Activated naive CD8-positive, alpha-beta T cell treated with anti-CD3 and anti-CD28 coated beads, Interleukin-2, amount 50 U/mL, for 24 hours (primary cell): Measurements from ENCODE around the gene MAN2A1.

Experiments used
- ATAC-seq: fragments of 150-1000 bp; cut with Tn5 transposase; one replicate; pipeline ENCODE4 v1.10.0; 2021
- DNase-seq: peaks from one replicate; pipeline ENCODE4 v3.0.0; 2021
- H3K27ac Mint-ChIP-seq: one replicate; pipeline ENCODE4 v1.8.0; 2021; ENCODE audit warnings: mild to moderate bottlenecking, mixed read lengths
- H3K27me3 Mint-ChIP-seq: one replicate; pipeline ENCODE4 v1.8.0; 2021; ENCODE audit warnings: mixed read lengths
- H3K36me3 Mint-ChIP-seq: one replicate; pipeline ENCODE4 v1.8.0; 2021; ENCODE audit warnings: low read depth, mixed read lengths
- H3K4me1 Mint-ChIP-seq: one replicate; pipeline ENCODE4 v1.8.0; 2021; ENCODE audit warnings: mixed read lengths
- H3K4me3 Mint-ChIP-seq: one replicate; pipeline ENCODE4 v1.8.0; 2021; ENCODE audit warnings: mild to moderate bottlenecking, moderate library complexity, mixed read lengths
- H3K9me3 Mint-ChIP-seq: one replicate; pipeline ENCODE4 v1.8.0; 2021; ENCODE audit warnings: mixed read lengths

MAN2A1 gene

GRCh38 chr5:109855056-109855455 is 165.3 kb downstream of the MAN2A1 start:
- H3K4me1 Mint-ChIP-seq: peaks cover 74% of the 10 kb centered on the region
- no peak overlapping the region for H3K27ac Mint-ChIP-seq
- ATAC-seq (no peak), DNase-seq (no peak)
- no peaks in the 10 kb centered on the region for H3K9me3 Mint-ChIP-seq
- H3K27me3 Mint-ChIP-seq: no peaks in the 10 kb centered on the region
- H3K4me3 Mint-ChIP-seq: no peak overlapping the region
- H3K36me3 Mint-ChIP-seq: peaks cover 66% of the 10 kb centered on the region

DNA sequence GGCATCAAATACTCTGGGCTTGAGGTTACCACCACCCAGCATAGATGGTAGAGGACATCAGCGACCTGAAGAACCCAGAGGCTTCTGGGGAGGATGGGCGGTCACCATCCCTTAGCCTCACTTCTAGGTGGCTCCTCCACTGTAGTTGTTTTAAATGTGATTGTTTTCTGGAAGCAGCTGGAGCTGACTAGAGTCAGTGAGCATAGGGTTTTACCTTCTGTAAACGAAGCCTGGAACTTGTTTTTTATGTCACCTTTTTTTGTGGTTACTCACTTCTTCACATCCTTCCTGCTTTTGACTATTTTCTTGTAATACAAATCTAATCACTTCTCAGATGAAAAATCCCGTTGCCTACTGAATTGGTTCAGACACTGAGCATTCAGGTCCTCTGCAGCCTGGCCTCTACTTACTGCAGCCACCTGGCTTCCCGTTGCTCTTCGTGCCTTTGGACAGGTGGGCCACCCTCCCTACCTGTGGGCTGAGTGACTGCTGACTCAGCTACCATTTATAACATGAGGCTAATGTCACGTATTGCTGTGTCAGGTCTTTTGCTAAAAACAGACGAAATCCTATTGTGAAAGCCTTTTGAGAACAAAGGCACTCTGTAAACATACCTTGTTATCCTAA is 167.8 kb downstream of the MAN2A1 start:
- no peak for DNase-seq
- H3K36me3 Mint-ChIP-seq: peaks cover 69% of the 10 kb centered on the region
- ATAC-seq: peak; percentile 20
- peak overlapping the region; percentile 52 for H3K27ac Mint-ChIP-seq
- H3K9me3 Mint-ChIP-seq: no peaks in the 10 kb centered on the region
- peaks cover 68% of the 10 kb centered on the region for H3K4me1 Mint-ChIP-seq
- H3K27me3 Mint-ChIP-seq: no peaks in the 10 kb centered on the region
- H3K4me3 Mint-ChIP-seq: no peak overlapping the region

GRCh38 chr5:109859537-109859936 is 169.8 kb downstream of the MAN2A1 start:
- no peak for ATAC-seq
- Mint-ChIP-seq H3K4me1 (peaks cover 66% of the 10 kb centered on the region), H3K27ac (no peak overlapping the region), H3K27me3 (no peaks in the 10 kb centered on the region), H3K36me3 (peaks cover 66% of the 10 kb centered on the region), H3K9me3 (no peaks in the 10 kb centered on the region), H3K4me3 (no peak overlapping the region)
- no peak for DNase-seq

GRCh38 chr5:109862301-109862700 is 172.6 kb downstream of the MAN2A1 start:
- Mint-ChIP-seq H3K27me3 (no peaks in the 10 kb centered on the region), H3K9me3 (no peaks in the 10 kb centered on the region), H3K4me1 (peaks cover 64% of the 10 kb centered on the region), H3K36me3 (peaks cover 70% of the 10 kb centered on the region), H3K4me3 (no peak overlapping the region), H3K27ac (no peak overlapping the region)
- ATAC-seq: no peak
- no peak for DNase-seq

- Mint-ChIP-seq H3K36me3 (peaks cover 73% of the 10 kb centered on the region), H3K27me3 (no peaks in the 10 kb centered on the region), H3K9me3 (no peaks in the 10 kb centered on the region), H3K27ac (no peak overlapping the region), H3K4me1 (peaks cover 67% of the 10 kb centered on the region), H3K4me3 (no peak overlapping the region)
- ATAC-seq: peak; percentile 68
- no peak for DNase-seq
Measured at GRCh38 chr5:109863752-109864151, 174.0 kb downstream of the MAN2A1 start.

- Mint-ChIP-seq H3K4me3 (no peak overlapping the region), H3K4me1 (peaks cover 72% of the 10 kb centered on the region), H3K27ac (no peak overlapping the region), H3K36me3 (peaks cover 68% of the 10 kb centered on the region), H3K9me3 (no peaks in the 10 kb centered on the region), H3K27me3 (no peaks in the 10 kb centered on the region)
- ATAC-seq (peak; percentile 71), DNase-seq (no peak)
Measured at GRCh38 chr5:109865637-109866036, 175.9 kb downstream of the MAN2A1 start.

DNA sequence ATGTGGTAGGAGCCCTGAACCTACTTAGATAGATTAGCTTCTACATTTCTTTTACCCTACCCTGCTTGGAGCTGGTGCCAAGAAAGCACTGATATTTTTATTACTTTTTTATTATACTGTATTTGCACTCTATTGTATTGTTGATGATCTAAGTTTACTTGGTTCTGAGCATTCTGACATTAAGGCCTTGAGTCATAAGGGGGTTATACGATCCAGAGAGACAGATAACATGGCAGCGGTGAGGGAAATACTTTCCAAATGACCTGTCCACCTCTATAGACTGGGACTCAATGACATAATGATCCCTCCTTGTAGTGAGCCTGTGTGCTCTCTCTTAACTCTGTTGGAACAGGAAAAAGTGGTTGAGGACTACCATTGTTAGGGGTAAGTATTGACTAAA is 176.3 kb downstream of the MAN2A1 start:
- Mint-ChIP-seq H3K27ac (no peak overlapping the region), H3K9me3 (no peaks in the 10 kb centered on the region), H3K27me3 (no peaks in the 10 kb centered on the region), H3K4me3 (no peak overlapping the region), H3K36me3 (peaks cover 64% of the 10 kb centered on the region), H3K4me1 (peaks cover 69% of the 10 kb centered on the region)
- DNase-seq: no peak
- no peak for ATAC-seq

- Mint-ChIP-seq H3K27me3 (no peaks in the 10 kb centered on the region), H3K27ac (peak overlapping the region; percentile 52), H3K9me3 (no peaks in the 10 kb centered on the region), H3K36me3 (peaks cover 51% of the 10 kb centered on the region), H3K4me3 (no peak overlapping the region), H3K4me1 (peaks cover 51% of the 10 kb centered on the region)
- no peak for DNase-seq
- ATAC-seq: peak; percentile 41
Measured at GRCh38 chr5:109868737-109869136, 179.0 kb downstream of the MAN2A1 start.

- no peaks in the 10 kb centered on the region for H3K9me3 Mint-ChIP-seq
- no peak overlapping the region for H3K4me3 Mint-ChIP-seq
- peaks cover 46% of the 10 kb centered on the region for H3K4me1 Mint-ChIP-seq
- peaks cover 11% of the 10 kb centered on the region for H3K36me3 Mint-ChIP-seq
- peak; percentile 26 for ATAC-seq
- peak overlapping the region; percentile 28 for H3K27ac Mint-ChIP-seq
- no peak for DNase-seq
- H3K27me3 Mint-ChIP-seq: no peaks in the 10 kb centered on the region
Measured at GRCh38 chr5:109873687-109874086, 184.0 kb downstream of the MAN2A1 start.

- peak; percentile 76 for ATAC-seq
- no peaks in the 10 kb centered on the region for H3K9me3 Mint-ChIP-seq
Measured at GRCh38 chr5:109874108-109874507, 184.4 kb downstream of the MAN2A1 start.

GRCh38 chr5:109876030-109876725 is 186.5 kb downstream of the MAN2A1 start:
- no peak overlapping the region for H3K27ac Mint-ChIP-seq
- H3K4me1 Mint-ChIP-seq: peaks cover 41% of the 10 kb centered on the region
- H3K36me3 Mint-ChIP-seq: no peaks in the 10 kb centered on the region
- no peaks in the 10 kb centered on the region for H3K27me3 Mint-ChIP-seq
- H3K4me3 Mint-ChIP-seq: no peak overlapping the region
- no peak for DNase-seq
- no peaks in the 10 kb centered on the region for H3K9me3 Mint-ChIP-seq
- no peak for ATAC-seq

More at GRCh38 chr5:109874108-109874507, 184.4 kb downstream of the MAN2A1 start:
- Mint-ChIP-seq H3K4me3 (no peak overlapping the region), H3K27me3 (no peaks in the 10 kb centered on the region), H3K4me1 (peaks cover 42% of the 10 kb centered on the region), H3K36me3 (peaks cover 7% of the 10 kb centered on the region), H3K27ac (peak overlapping the region; percentile 28)
- peak; percentile 21 for DNase-seq

DNA sequence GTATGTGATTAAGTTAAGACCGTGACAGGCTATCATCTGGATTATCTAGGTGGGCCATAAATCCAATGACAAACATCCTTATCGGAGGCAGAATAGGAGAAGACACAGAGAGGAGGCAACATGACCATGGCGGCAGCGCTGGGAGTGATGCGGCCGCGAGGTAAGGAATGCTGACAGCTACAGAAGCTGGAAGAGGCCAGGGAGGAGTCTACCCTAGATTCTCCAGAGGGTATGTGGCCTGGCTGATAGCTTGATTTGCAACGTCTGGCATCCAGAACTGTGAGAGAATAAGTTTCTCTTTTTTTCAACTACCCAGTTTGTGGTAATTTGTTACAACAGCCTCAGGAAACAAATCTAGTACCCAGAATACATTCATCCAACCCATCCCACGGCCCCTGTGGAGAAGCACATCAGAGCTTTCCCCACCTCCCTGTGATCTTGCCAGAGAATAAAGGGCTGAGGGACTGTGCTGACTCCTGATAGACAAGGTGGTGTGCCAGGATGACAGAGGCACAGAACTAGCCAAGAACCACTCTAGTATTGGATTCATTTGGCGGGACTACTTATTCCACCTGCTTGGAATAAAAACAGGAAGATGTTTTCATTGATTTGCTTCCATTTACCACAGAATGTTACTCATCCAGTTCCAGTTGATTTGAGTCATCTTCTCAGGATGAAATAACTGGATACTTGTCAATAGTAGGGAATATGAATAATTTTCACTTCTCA is 187.4 kb downstream of the MAN2A1 start:
- H3K4me1 Mint-ChIP-seq: peaks cover 46% of the 10 kb centered on the region
- H3K27ac Mint-ChIP-seq: no peak overlapping the region
- H3K27me3 Mint-ChIP-seq: no peaks in the 10 kb centered on the region
- no peaks in the 10 kb centered on the region for H3K36me3 Mint-ChIP-seq
- no peak overlapping the region for H3K4me3 Mint-ChIP-seq
- ATAC-seq (no peak), DNase-seq (no peak)
- H3K9me3 Mint-ChIP-seq: no peaks in the 10 kb centered on the region

GRCh38 chr5:109877670-109878045 is 187.9 kb downstream of the MAN2A1 start:
- DNase-seq: no peak
- H3K27me3 Mint-ChIP-seq: no peaks in the 10 kb centered on the region
- no peak for ATAC-seq
- no peaks in the 10 kb centered on the region for H3K9me3 Mint-ChIP-seq
- H3K27ac Mint-ChIP-seq: no peak overlapping the region
- H3K36me3 Mint-ChIP-seq: no peaks in the 10 kb centered on the region
- H3K4me1 Mint-ChIP-seq: peaks cover 52% of the 10 kb centered on the region
- H3K4me3 Mint-ChIP-seq: no peak overlapping the region

GRCh38 chr5:109878887-109879286 is 189.2 kb downstream of the MAN2A1 start:
- peaks cover 49% of the 10 kb centered on the region for H3K4me1 Mint-ChIP-seq
- DNase-seq (no peak), ATAC-seq (no peak)
- H3K36me3 Mint-ChIP-seq: no peaks in the 10 kb centered on the region
- no peak overlapping the region for H3K4me3 Mint-ChIP-seq
- no peaks in the 10 kb centered on the region for H3K9me3 Mint-ChIP-seq
- no peaks in the 10 kb centered on the region for H3K27me3 Mint-ChIP-seq
- no peak overlapping the region for H3K27ac Mint-ChIP-seq
